Mesodermal cell (in vitro differentiated cells): Measurements from ENCODE around the gene RNF144B.
A peak's percentile ranks its signal among the peaks of the same experiment; 100 is the strongest.

Experiments used
- H3K27ac ChIP-seq: 2 replicates; pipeline ENCODE4 v1.7.0; 2013; ENCODE audit warnings: mild to moderate bottlenecking, low read depth, low read length, moderate library complexity; ENCODE audit not compliant: severe bottlenecking
- H3K36me3 ChIP-seq: 2 replicates; pipeline ENCODE4 v1.7.1; 2013; ENCODE audit warnings: mild to moderate bottlenecking, low read length, moderate library complexity; ENCODE audit not compliant: control insufficient read depth, insufficient read depth
- H3K4me1 ChIP-seq: one replicate; pipeline ENCODE4 v1.7.1; 2013; ENCODE audit warnings: mild to moderate bottlenecking, low read length; ENCODE audit not compliant: insufficient read depth, control insufficient read depth, poor library complexity, severe bottlenecking
- H3K4me3 ChIP-seq: 2 replicates; pipeline ENCODE4 v1.7.0; 2013; ENCODE audit warnings: low read length, control low read depth, mild to moderate bottlenecking; ENCODE audit not compliant: insufficient read depth, poor library complexity, severe bottlenecking; ENCODE audit errors: extremely low read depth
- H3K9me3 ChIP-seq: 2 replicates; pipeline ENCODE4 v1.7.1; 2013; ENCODE audit warnings: mild to moderate bottlenecking, low read length, moderate library complexity; ENCODE audit not compliant: control insufficient read depth
- WGBS, 2 experiments: methylation state at CpG; one replicate each; pipeline ENCODE4 v1.1.5; 2013; ENCODE audit warnings: missing lambda C conversion rate in 2 of 2; ENCODE audit not compliant: insufficient coverage in 2 of 2; 5-methylcytosine and 5-hydroxymethylcytosine counted together

The RNF144B gene

DNA sequence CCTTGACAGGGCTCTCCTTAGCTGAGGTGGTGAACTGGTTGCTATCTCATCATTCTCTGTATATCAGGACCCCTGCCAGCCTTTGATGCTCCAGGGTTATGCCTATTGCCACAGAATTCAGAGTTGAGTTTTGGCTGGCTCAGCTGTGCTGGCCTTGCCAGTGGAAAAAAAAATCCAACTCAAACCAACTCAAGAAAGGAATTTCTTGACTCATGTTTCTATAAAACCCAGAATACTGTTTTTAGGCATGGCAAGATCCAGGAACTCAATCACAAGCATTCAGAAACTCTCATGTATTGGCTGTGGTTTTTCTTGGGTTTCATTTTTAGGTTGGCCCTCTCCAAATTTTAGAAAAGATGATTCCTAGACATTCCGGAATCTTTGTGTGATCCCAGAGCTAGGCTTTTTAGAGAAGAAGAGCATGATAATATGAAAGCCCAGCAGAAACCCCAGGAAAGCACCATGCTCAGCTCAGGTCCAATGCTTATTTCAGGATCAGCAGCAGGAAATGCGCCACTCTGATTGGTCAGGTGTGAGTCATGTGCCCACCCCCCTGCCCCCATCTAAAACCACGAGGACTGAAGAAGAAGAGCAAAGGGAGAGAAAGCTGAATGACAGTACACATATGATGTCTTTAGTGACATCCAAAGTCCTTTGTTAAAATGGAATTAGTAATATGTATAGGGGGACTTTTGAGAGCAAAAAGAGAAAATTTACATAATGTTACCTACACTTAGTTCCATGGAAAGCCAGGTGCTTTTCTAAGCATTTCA is 122.9 kb downstream of the RNF144B start:
- Histone ChIP-seq H3K4me1 (no peaks in the 10 kb centered on the region), H3K9me3 (no peaks in the 10 kb centered on the region), H3K36me3 (no peaks in the 10 kb centered on the region), H3K27ac (no peak overlapping the region), H3K4me3 (no peak overlapping the region)
- WGBS, 2 experiments = 100% methylated on average over 1 of the region's 3 CpGs; no CpG with 5 or more reads in 1 of the 2 experiments

DNA sequence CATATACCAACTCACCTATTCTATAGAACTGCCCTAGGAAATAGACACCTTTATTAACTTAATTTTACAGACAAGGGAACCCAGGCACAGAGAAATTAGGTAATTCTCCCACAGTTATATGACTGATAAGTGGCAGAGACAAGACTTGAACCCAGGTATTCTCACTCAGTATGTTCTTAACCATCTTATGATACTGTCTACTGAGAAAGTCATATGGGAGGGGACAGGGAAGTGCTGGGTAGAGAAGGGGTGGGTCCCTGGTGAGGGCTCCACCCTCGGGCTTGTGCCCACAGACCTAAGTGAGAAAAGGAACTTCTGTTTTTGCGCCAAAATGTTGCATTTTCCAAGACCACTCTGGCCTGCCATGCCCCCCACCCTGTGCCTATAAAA is 123.5 kb downstream of the RNF144B start:
- Histone ChIP-seq H3K27ac (no peak overlapping the region), H3K9me3 (no peaks in the 10 kb centered on the region), H3K4me3 (no peak overlapping the region), H3K4me1 (peaks cover 4% of the 10 kb centered on the region), H3K36me3 (no peaks in the 10 kb centered on the region)
- WGBS, 2 experiments = 100% methylated on average over 1 of the region's 2 CpGs; no CpG with 5 or more reads in 1 of the 2 experiments

DNA sequence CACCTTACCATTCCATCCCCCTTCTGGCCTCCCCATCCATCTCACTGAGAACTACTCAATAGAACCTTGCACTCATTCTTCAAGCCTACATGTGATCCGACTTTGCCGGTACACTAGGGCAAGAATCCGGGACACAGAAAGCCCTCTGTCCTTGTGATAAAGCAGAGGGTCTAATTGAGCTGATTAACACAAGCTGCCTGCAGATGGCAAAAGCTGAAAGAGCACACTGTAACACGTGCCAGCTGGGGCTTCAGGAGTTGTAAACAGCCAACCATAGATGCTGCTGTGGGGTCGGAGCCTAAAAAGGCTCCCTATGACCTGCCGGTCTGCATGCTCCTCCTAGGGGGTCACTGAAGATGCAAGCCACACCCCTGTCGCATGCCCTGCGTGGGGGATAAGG is 124.1 kb downstream of the RNF144B start:
- Histone ChIP-seq H3K27ac (no peak overlapping the region), H3K4me1 (peaks cover 9% of the 10 kb centered on the region), H3K4me3 (no peak overlapping the region), H3K9me3 (no peaks in the 10 kb centered on the region), H3K36me3 (no peaks in the 10 kb centered on the region)
- 95 to 96% methylated on average over 5 to 7 of the region's 8 CpGs for WGBS, 2 experiments

DNA sequence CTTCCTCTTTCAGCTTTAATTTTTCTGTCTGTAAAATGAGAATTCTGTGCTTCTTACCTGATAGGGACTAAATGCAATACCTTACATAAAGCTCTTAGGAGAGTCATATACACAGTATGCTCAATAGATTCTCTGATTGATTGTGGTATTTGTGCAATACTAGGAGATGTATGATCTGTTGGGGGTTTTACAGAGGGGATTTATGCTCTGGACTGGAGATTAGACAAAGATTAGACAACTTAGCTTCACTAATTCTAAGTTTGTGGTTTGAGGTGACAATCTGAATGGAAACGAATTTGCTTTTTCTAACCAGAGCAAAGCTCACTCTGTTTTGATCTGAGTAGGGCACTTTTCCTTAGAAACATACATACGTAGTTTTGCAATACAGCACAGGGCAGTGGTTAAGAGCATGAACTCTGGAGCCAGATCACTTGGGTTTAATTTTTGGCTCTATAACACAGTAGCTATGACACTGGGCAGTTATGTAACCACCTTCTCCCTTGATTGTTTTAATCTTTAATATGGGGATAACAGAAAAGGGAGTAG is 126.2 kb downstream of the RNF144B start:
- H3K9me3 ChIP-seq = no peaks in the 10 kb centered on the region
- no peak overlapping the region for H3K4me3 ChIP-seq
- H3K4me1 ChIP-seq = peaks cover 9% of the 10 kb centered on the region
- 92% methylated on average over 2 of the region's 2 CpGs for WGBS, 2 experiments
- no peak overlapping the region for H3K27ac ChIP-seq
- H3K36me3 ChIP-seq = no peaks in the 10 kb centered on the region

GRCh38 chr6:18514180-18514579 is 127.0 kb downstream of the RNF144B start:
- Histone ChIP-seq H3K4me3 (no peak overlapping the region), H3K9me3 (no peaks in the 10 kb centered on the region), H3K27ac (no peak overlapping the region), H3K4me1 (peaks cover 9% of the 10 kb centered on the region), H3K36me3 (no peaks in the 10 kb centered on the region)
- 86 to 91% methylated on average over 2 to 3 of the region's 7 CpGs for WGBS, 2 experiments

DNA sequence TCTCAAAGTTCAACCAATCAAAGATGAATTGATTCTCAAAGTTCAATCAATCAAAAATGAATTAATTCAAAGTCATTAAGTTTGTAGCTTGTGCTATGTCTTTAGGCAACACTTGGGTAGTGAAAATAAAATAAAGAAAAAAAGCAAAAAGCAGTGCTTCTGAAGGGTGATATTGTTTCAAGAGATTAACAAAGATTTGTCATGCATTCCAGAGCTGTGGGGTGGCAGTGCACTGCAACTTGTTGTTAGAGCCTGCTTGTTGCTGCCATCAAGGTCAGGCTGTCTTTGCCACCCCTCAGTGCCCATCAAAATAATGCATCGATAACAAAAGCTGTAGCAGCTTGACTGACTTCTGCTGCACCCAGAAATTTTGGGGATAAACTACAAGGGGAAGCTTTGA is 128.6 kb downstream of the RNF144B start:
- no peaks in the 10 kb centered on the region for H3K9me3 ChIP-seq
- 71% methylated on average over 1 of the region's 1 CpG; no CpG with 5 or more reads in 1 of the 2 experiments for WGBS, 2 experiments
- H3K27ac ChIP-seq = peak overlapping the region; percentile 33
- H3K4me3 ChIP-seq = no peak overlapping the region
- no peaks in the 10 kb centered on the region for H3K36me3 ChIP-seq
- H3K4me1 ChIP-seq = peaks cover 9% of the 10 kb centered on the region
